Panc1 (cell line): Measurements from ENCODE around the gene STX18. TPM values are rescaled to one million over a fixed set of nuclear protein-coding genes. Genes with fewer than 3 reads are reported as not detected.

Source experiments
- ATAC-seq: fragments of 200-7000 bp; cut with Tn5 transposase; 2 replicates; pipeline ENCODE4 v1.9.1; 2020; ENCODE audit warnings: mild to moderate bottlenecking, moderate library complexity
- Bru-seq: library from RNA; stranded (reverse); fragments of 400-500 nt; gene quantifications from one replicate; lab custom pipeline; 2021; lab: Mats Ljungman, UMichigan
- BruChase-seq, 2 experiments: library from RNA; stranded (reverse); fragments of 400-500 nt; gene quantifications; one replicate each; lab custom pipeline; 2021; lab: Mats Ljungman, UMichigan
- BruUV-seq: library from RNA; stranded (reverse); fragments of 400-500 nt; replicated peaks from 2 replicates; lab custom pipeline; 2021; lab: Mats Ljungman, UMichigan
- CTCF ChIA-PET: fragments of 300-600 bp; sonication (Branson Sonifier 250); formaldehyde crosslinking; loops from one replicate; lab custom pipeline; 2022; ENCODE audit warnings: antibody characterized with exemption; lab: Charles Lee
- POLR2A ChIA-PET: fragments of 300-600 bp; sonication (Branson Sonifier 250); formaldehyde crosslinking; loops from one replicate; lab custom pipeline; 2022; ENCODE audit warnings: antibody characterized with exemption; lab: Charles Lee
- DNase-seq: peaks from one replicate; pipeline ENCODE4 v3.0.0-alpha.2; 2010; ENCODE audit warnings: low read depth, low spot score
- H3K27ac ChIP-seq: 2 replicates; pipeline ENCODE4 v1.5.1; 2011; ENCODE audit warnings: mild to moderate bottlenecking, low read length, inconsistent platforms
- H3K27me3 ChIP-seq: fragments of 200-500 bp; sonication (Bioruptor generic); 2 replicates; pipeline ENCODE4 v1.6.0; 2014; ENCODE audit warnings: low read length, inconsistent platforms; ENCODE audit not compliant: control insufficient read depth, insufficient read depth
- H3K36me3 ChIP-seq: fragments of 200-500 bp; sonication (Bioruptor generic); 2 replicates; pipeline ENCODE4 v1.5.1; 2014; ENCODE audit warnings: inconsistent platforms, mild to moderate bottlenecking, low read length, moderate library complexity; ENCODE audit not compliant: control insufficient read depth, insufficient read depth
- H3K4me1 ChIP-seq: 2 replicates; pipeline ENCODE4 v1.5.1; 2011; ENCODE audit warnings: inconsistent platforms, mild to moderate bottlenecking, low read length, moderate library complexity; ENCODE audit not compliant: control insufficient read depth, insufficient read depth
- H3K4me3 ChIP-seq, 2 experiments: 2 replicates each; pipeline ENCODE4 v1.5.1; 2011 to 2012; ENCODE audit warnings: low read depth in 2 of 2, low read length in 2 of 2, mild to moderate bottlenecking in 2 of 2, inconsistent platforms in 1 of 2, moderate library complexity in 1 of 2
- H3K9me3 ChIP-seq: fragments of 200-500 bp; sonication (Bioruptor generic); 2 replicates; pipeline ENCODE4 v1.5.1; 2014; ENCODE audit warnings: low read depth, mild to moderate bottlenecking, inconsistent platforms, low read length, moderate library complexity; ENCODE audit not compliant: control insufficient read depth, insufficient read depth
- POLR2AphosphoS5 ChIP-seq: IDR thresholded peaks from 2 replicates; pipeline ENCODE4 v1.6.1; 2012; ENCODE audit warnings: mild to moderate bottlenecking, low read depth, low read length, moderate library complexity
- SIN3A ChIP-seq: IDR thresholded peaks from 2 replicates; pipeline ENCODE4 v1.6.1; 2012; ENCODE audit warnings: low read depth, mild to moderate bottlenecking, low read length, moderate library complexity, borderline replicate concordance; ENCODE audit not compliant: insufficient read depth
- TCF7L2 ChIP-seq: IDR thresholded peaks from 2 replicates; pipeline ENCODE4 v1.6.1; 2011; ENCODE audit warnings: mild to moderate bottlenecking, low read depth, low read length, inconsistent platforms
- in situ Hi-C: cut with HindIII; loops from 2 replicates; pipeline ENCODE4 v1.10.0; 2016; ENCODE audit warnings: low sequenced_read_pairs, low pct_unique_long_range_greater_than_20kb
- intact Hi-C: fragments of 100-400 bp; cut with micrococcal nuclease; formaldehyde crosslinking; loops from one replicate; pipeline ENCODE4 v1.10.0; 2022; ENCODE audit not compliant: unreplicated experiment
- long read RNA-seq: library from polyadenylated mRNA; unstranded; transcript quantifications from one replicate; pipeline ENCODE4 v2.0.0, GENCODE V29; 2021; ENCODE audit not compliant: unreplicated experiment
- polyA plus RNA-seq: library from polyadenylated mRNA; unstranded; fragments of >200 nt; gene quantifications from one replicate; pipeline ENCODE4 v1.2.1, GENCODE V29; 2012; ENCODE audit warnings: missing spikeins; ENCODE audit not compliant: insufficient read length
- total RNA-seq: library from RNA; stranded (reverse); gene quantifications from one replicate; pipeline ENCODE4 v1.2.1, GENCODE V29; 2021; ENCODE audit not compliant: unreplicated experiment
- TF ChIP-seq, protein P1 (sequence below), 2 experiments: IDR thresholded peaks; 2 replicates each; pipeline ENCODE4 v1.6.1; 2011 to 2012; ENCODE audit warnings: low read depth in 2 of 2, control low read depth in 1 of 2, low read length in 1 of 2, mild to moderate bottlenecking in 1 of 2, moderate library complexity in 1 of 2; ENCODE audit not compliant: insufficient read depth in 1 of 2
- TF ChIP-seq, protein P2 (sequence below): fragments of 450-650 bp; IDR thresholded peaks from 2 replicates; pipeline ENCODE4 v1.5.1; 2017; ENCODE audit warnings: mild to moderate bottlenecking

Gene STX18
- total RNA-seq: 15.0 TPM
- 10.8 TPM for polyA plus RNA-seq
- Bru-seq, nascent RNA: percentile 70 among the genes with signal in this experiment
- BruChase-seq, experiment 1, labeled RNA remaining after a 2-hour chase: percentile 63 among the genes with signal in this experiment
- percentile 60 among the genes with signal in this experiment for BruChase-seq, experiment 2, labeled RNA remaining after a 6-hour chase
- long read RNA-seq, transcript STX18-201 (11 exons, 2,138 nt): major isoform, 34 of 41 reads
- long read RNA-seq, partial matches to known transcripts: 1 of 41 reads
- long read RNA-seq, other reads (novel, unspliced or antisense): 5 of 41 reads

GRCh38 chr4:4541661-4542570 is at the start of gene STX18:
TSS of gene STX18 (minus strand) at chr4:4542048. CDS start at chr4:4541964, 84 bp downstream.
- no peaks in the 10 kb centered on the region for H3K27me3 ChIP-seq
- POLR2A ChIA-PET: interaction anchor here (0.6 kb wide), 1 partner anchor 847 kb away, joined by 3 read pairs; no protein-coding TSS in a partner anchor
- BruUV-seq: TSS peak; percentile 78
- ATAC-seq: peak; percentile 99
- peak within 1 kb of the TSS; percentile 64 to 72 for H3K4me3 ChIP-seq
- DNase-seq: no peak
- CTCF ChIA-PET: interaction anchor here (0.5 kb wide), 1 partner anchor 34 kb away, joined by 6 read pairs; no protein-coding TSS in a partner anchor
- intact Hi-C loops (no loop called here), in situ Hi-C loops (no loop called here)
- no peaks in the 10 kb centered on the region; the same call in 1 of the 2 replicates for H3K36me3 ChIP-seq
- peaks cover 17% of the 10 kb centered on the region for H3K4me1 ChIP-seq
- H3K27ac ChIP-seq: peak within 1 kb of the TSS; percentile 85
- H3K9me3 ChIP-seq: no peaks in the 10 kb centered on the region
- TF ChIP-seq, protein P1, sequence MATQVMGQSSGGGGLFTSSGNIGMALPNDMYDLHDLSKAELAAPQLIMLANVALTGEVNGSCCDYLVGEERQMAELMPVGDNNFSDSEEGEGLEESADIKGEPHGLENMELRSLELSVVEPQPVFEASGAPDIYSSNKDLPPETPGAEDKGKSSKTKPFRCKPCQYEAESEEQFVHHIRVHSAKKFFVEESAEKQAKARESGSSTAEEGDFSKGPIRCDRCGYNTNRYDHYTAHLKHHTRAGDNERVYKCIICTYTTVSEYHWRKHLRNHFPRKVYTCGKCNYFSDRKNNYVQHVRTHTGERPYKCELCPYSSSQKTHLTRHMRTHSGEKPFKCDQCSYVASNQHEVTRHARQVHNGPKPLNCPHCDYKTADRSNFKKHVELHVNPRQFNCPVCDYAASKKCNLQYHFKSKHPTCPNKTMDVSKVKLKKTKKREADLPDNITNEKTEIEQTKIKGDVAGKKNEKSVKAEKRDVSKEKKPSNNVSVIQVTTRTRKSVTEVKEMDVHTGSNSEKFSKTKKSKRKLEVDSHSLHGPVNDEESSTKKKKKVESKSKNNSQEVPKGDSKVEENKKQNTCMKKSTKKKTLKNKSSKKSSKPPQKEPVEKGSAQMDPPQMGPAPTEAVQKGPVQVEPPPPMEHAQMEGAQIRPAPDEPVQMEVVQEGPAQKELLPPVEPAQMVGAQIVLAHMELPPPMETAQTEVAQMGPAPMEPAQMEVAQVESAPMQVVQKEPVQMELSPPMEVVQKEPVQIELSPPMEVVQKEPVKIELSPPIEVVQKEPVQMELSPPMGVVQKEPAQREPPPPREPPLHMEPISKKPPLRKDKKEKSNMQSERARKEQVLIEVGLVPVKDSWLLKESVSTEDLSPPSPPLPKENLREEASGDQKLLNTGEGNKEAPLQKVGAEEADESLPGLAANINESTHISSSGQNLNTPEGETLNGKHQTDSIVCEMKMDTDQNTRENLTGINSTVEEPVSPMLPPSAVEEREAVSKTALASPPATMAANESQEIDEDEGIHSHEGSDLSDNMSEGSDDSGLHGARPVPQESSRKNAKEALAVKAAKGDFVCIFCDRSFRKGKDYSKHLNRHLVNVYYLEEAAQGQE (IDR thresholded peaks at IDR 0.05; ENCODE audit: insufficient read depth in 1 of 2, low read depth in 2 of 2, low read length in 1 of 2): no peak
- TF ChIP-seq, protein P2, sequence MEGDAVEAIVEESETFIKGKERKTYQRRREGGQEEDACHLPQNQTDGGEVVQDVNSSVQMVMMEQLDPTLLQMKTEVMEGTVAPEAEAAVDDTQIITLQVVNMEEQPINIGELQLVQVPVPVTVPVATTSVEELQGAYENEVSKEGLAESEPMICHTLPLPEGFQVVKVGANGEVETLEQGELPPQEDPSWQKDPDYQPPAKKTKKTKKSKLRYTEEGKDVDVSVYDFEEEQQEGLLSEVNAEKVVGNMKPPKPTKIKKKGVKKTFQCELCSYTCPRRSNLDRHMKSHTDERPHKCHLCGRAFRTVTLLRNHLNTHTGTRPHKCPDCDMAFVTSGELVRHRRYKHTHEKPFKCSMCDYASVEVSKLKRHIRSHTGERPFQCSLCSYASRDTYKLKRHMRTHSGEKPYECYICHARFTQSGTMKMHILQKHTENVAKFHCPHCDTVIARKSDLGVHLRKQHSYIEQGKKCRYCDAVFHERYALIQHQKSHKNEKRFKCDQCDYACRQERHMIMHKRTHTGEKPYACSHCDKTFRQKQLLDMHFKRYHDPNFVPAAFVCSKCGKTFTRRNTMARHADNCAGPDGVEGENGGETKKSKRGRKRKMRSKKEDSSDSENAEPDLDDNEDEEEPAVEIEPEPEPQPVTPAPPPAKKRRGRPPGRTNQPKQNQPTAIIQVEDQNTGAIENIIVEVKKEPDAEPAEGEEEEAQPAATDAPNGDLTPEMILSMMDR: no peak
- 0 out of 2 replicates have a peak, but pooled peaks have one; percentile 47 for TF ChIP-seq TCF7L2
- peak; percentile 74; the same call in 1 of the 2 replicates for TF ChIP-seq SIN3A
- peak; percentile 69 for TF ChIP-seq POLR2AphosphoS5

- ChIA-PET POLR2A (no interaction called here), CTCF (no interaction called here)
- no peaks in the 10 kb centered on the region for H3K27me3 ChIP-seq
- DNase-seq (no peak), ATAC-seq (no peak)
- H3K4me3 ChIP-seq: no peak overlapping the region
- TF ChIP-seq SIN3A: no peak
- no peak for TF ChIP-seq POLR2AphosphoS5
- no peak for TF ChIP-seq TCF7L2
- TF ChIP-seq, protein P2: no peak
- TF ChIP-seq, protein P1 (IDR thresholded peaks at IDR 0.05; ENCODE audit: insufficient read depth in 1 of 2, low read depth in 2 of 2, low read length in 1 of 2): no peak
- intact Hi-C loops: no loop called here
- no peaks in the 10 kb centered on the region for H3K36me3 ChIP-seq
- H3K9me3 ChIP-seq: no peaks in the 10 kb centered on the region
- H3K4me1 ChIP-seq: no peaks in the 10 kb centered on the region
- in situ Hi-C loops: no loop called here
- no peak overlapping the region for H3K27ac ChIP-seq
- no TSS peak for BruUV-seq
These were observed 49.2 kb upstream of the STX18 start for GRCh38 chr4:4591071-4591470.
